HepG2 (cell line): Measurements from ENCODE around the gene CENATAC. TPM values are rescaled to one million over a fixed set of nuclear protein-coding genes. Genes with fewer than 3 reads are reported as not detected.

Experiments used
- ATAC-seq: fragments of 200-7000 bp; cut with Tn5 transposase; 3 replicates; pipeline ENCODE4 v1.9.1; 2020; ENCODE audit warnings: mild to moderate bottlenecking, moderate library complexity
- BruUV-seq: library from RNA; stranded (reverse); fragments of 400-500 nt; replicated peaks from 2 replicates; lab custom pipeline; 2021; lab: Mats Ljungman, UMichigan
- CTCF ChIA-PET: fragments of 300-600 bp; formaldehyde crosslinking; extraction: SDS; loops from one replicate; lab custom pipeline; 2021; ENCODE audit warnings: low total read pairs, inconsistent platforms, low intra/inter-chr PET ratio; lab: Yijun Ruan, JAX
- POLR2A ChIA-PET: fragments of 350-600 bp; sonication (Branson Sonifier 250); formaldehyde crosslinking; loops from one replicate; lab custom pipeline; 2020; ENCODE audit warnings: antibody characterized with exemption, inconsistent platforms; lab: Yijun Ruan, JAX
- DNase-seq: peaks from one replicate; pipeline ENCODE4 v3.0.0-alpha.2; 2015; ENCODE audit warnings: low spot score
- FAIRE-seq: peaks from 3 replicates; lab custom pipeline; 2011; peaks lifted over from hg19 to GRCh38; lab: Jason Lieb, UNC
- H2AFZ ChIP-seq: one replicate; pipeline ENCODE4 v1.6.1; 2011; ENCODE audit warnings: low read length, inconsistent platforms
- H3K27ac ChIP-seq: fragments of 300-600 bp; 3 replicates; pipeline ENCODE4 v1.8.0; 2011; ENCODE audit warnings: mixed run types, mild to moderate bottlenecking, mixed read lengths, low read length, inconsistent platforms; ENCODE audit not compliant: insufficient read depth; ENCODE audit errors: extremely low read length
- H3K27me3 ChIP-seq, 2 experiments: fragments of 200-600 bp in 1 of 2; 2 replicates in 1 of 2; 3 replicates in 1 of 2; pipeline versions ENCODE4 v1.6.0 to v1.8.0; 2011; ENCODE audit warnings: low read length in 2 of 2, mild to moderate bottlenecking in 2 of 2, moderate library complexity in 2 of 2, inconsistent platforms in 1 of 2; ENCODE audit not compliant: insufficient read depth in 2 of 2, control insufficient read depth in 1 of 2
- H3K36me3 ChIP-seq, 2 experiments: fragments of 200-600 bp in 1 of 2; replicated peaks in 1 of 2; 2 replicates in 1 of 2; 3 replicates in 1 of 2; pipeline versions ENCODE4 v1.5.1 to v1.8.0; 2011; ENCODE audit warnings: low read length in 2 of 2, inconsistent platforms in 1 of 2; ENCODE audit not compliant: insufficient read depth in 2 of 2, control insufficient read depth in 1 of 2
- H3K4me1 ChIP-seq: 2 replicates; pipeline ENCODE4 v1.5.1; 2012; ENCODE audit warnings: low read length, inconsistent platforms; ENCODE audit not compliant: insufficient read depth
- H3K4me2 ChIP-seq: 2 replicates; pipeline ENCODE4 v1.6.0; 2011; ENCODE audit warnings: low read depth, low read length, inconsistent platforms
- H3K4me3 ChIP-seq, 3 experiments: fragments of 200-600 bp in 1 of 3; sonication (generic), shearing (Covaris generic) in 1 of 3; replicated peaks in 1 of 3; 2 replicates each; pipeline ENCODE4 v1.5.1; 2011 to 2016; ENCODE audit warnings: low read length in 3 of 3, inconsistent platforms in 2 of 3, low read depth in 2 of 3, mild to moderate bottlenecking in 2 of 3, control low read depth in 1 of 3, mixed read lengths in 1 of 3; ENCODE audit not compliant: insufficient read depth in 1 of 3
- H3K79me2 ChIP-seq: one replicate; pipeline ENCODE4 v1.6.1; 2011; ENCODE audit warnings: low read length, inconsistent platforms; ENCODE audit not compliant: insufficient read depth
- H3K9ac ChIP-seq: 2 replicates; pipeline ENCODE4 v1.6.0; 2011; ENCODE audit warnings: mild to moderate bottlenecking, low read depth, low read length, inconsistent platforms; ENCODE audit not compliant: insufficient read depth
- H3K9me3 ChIP-seq: 2 replicates; pipeline ENCODE4 v1.5.1; 2012; ENCODE audit warnings: mild to moderate bottlenecking, low read length
- H4K20me1 ChIP-seq: 2 replicates; pipeline ENCODE4 v1.6.0; 2011; ENCODE audit warnings: inconsistent platforms, mild to moderate bottlenecking, low read length, moderate library complexity; ENCODE audit not compliant: insufficient read depth
- KLF6 ChIP-seq: IDR thresholded peaks from 2 replicates; pipeline ENCODE4 v1.8.0; 2016; ENCODE audit warnings: missing biosample characterization, missing genetic modification reagents
- NKX3-1 ChIP-seq: sonication (generic); formaldehyde crosslinking; IDR thresholded peaks from 2 replicates; pipeline ENCODE4 v1.5.0; 2020; ENCODE audit warnings: missing genetic modification reagents
- ZNF383 ChIP-seq: sonication (generic); formaldehyde crosslinking; IDR thresholded peaks from 2 replicates; pipeline ENCODE4 v1.4.0; 2020; ENCODE audit warnings: missing genetic modification reagents, mild to moderate bottlenecking, borderline replicate concordance
- ZNF460 ChIP-seq: sonication (generic); formaldehyde crosslinking; IDR thresholded peaks from 2 replicates; pipeline ENCODE4 v1.5.1; 2020; ENCODE audit warnings: missing genetic modification reagents, mild to moderate bottlenecking, borderline replicate concordance
- WGBS: methylation state at CpG from one replicate; pipeline ENCODE4 v1.1.6; 2017; ENCODE audit warnings: low lambda C conversion rate; 5-methylcytosine and 5-hydroxymethylcytosine counted together
- in situ Hi-C: cut with HindIII; loops from 2 replicates; pipeline ENCODE4 v1.10.0; 2017; ENCODE audit warnings: low pct_unique_long_range_greater_than_20kb; ENCODE audit not compliant: extremely low pct_ligation_motif_present
- intact Hi-C: fragments of 100-400 bp; cut with micrococcal nuclease; formaldehyde crosslinking; loops from one replicate; pipeline ENCODE4 v1.10.0; 2022; ENCODE audit not compliant: unreplicated experiment
- polyA plus RNA-seq, 8 experiments: library from polyadenylated mRNA; depleted of rRNA in 3 of 8; stranded (reverse) in 7 of 8; unstranded in 1 of 8; fragments of >200 nt; fragmentation: Illumina TruSeq in 4 of 8; extraction: Trizol in 4 of 8; gene quantifications; 2 replicates each; pipeline versions ENCODE4 v1.2.1 to v1.2.3, GENCODE V29; 2011 to 2016; ENCODE audit warnings: low read depth in 4 of 8, missing spikeins in 1 of 8, mixed read lengths in 1 of 8; ENCODE audit not compliant: insufficient read depth in 1 of 8
- total RNA-seq, 5 experiments: library from RNA; depleted of rRNA; stranded (reverse); fragments of >200 nt; fragmentation: Illumina TruSeq; extraction: Trizol; gene quantifications; 2 replicates each; pipeline ENCODE4 v1.2.3, GENCODE V29; 2016; ENCODE audit warnings: low read depth in 1 of 5
- TF ChIP-seq, protein P1 (sequence below): IDR thresholded peaks from 2 replicates; pipeline ENCODE4 v1.4.0; 2020; ENCODE audit warnings: mild to moderate bottlenecking, missing genetic modification reagents

CENATAC gene
- total and polyA plus RNA-seq, 2 of the 13 experiments (the other 11 are each of a cell fraction or from before 2014, with no cell fraction given) = 21.7 to 25.0 TPM

DNA sequence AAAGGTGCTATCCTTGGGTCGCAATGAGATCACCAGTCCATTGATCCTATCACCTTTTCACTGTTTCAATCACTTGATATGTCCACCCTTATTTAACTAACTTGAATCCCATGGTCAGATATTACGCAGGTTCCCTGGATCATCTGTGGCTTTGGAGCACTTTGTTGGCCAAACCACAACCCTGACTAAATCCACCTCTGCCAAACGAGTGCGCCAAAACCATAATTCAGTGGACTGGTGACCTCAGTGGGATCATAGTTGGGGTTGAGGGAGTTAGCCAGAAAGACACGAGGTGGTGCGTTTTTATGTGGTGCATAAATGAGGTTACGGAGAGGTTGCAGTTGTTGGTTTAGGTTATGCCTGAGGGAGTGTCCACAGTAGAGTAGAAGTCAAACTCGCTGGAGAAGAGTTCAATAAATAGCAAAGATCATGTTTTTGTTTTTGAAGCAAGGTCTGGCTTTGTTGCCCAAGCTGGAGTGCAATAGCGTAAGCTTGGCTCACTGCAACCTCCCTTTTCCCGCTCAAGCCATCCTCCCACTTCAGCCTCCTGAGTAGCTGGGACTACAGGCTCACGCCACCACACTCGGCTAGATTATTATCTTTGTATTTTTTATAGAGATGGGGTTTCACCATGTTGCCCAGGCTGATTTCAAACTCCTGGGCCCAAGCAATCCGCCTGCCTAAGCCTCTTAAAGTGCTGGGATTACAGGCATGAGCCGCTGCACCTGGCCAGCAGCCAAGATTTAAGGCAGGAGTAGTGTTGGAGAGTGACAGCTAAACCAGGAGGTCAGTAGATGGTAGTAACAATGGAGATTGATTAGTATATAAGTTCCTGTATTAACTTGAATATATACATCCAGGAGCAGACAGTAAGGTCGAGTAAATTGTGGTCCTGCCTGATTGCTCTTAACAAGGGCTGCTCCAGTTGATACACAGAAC lies 21.9 kb upstream of the CENATAC start:
- POLR2A ChIA-PET = no interaction called here
- CTCF ChIA-PET = no interaction called here
- H3K4me2 ChIP-seq = no peak overlapping the region
- H3K27ac ChIP-seq = no peak overlapping the region
- no peak overlapping the region for H3K9ac ChIP-seq
- H3K4me1 ChIP-seq = no peaks in the 10 kb centered on the region
- no peak overlapping the region for H2AFZ ChIP-seq
- no TSS peak for BruUV-seq
- FAIRE-seq (no peak), DNase-seq (no peak), ATAC-seq (no peak)
- H3K9me3 ChIP-seq = no peaks in the 10 kb centered on the region
- no peaks in the 10 kb centered on the region for H4K20me1 ChIP-seq
- intact Hi-C loops = no loop called here
- no peak overlapping the region for H3K4me3 ChIP-seq
- H3K27me3 ChIP-seq = peaks cover 0 to 20% of the 10 kb centered on the region in 2 experiments; a peak in 2 of 5 replicates
- no peaks in the 10 kb centered on the region for H3K36me3 ChIP-seq
- 44% methylated on average over 15 of the region's 15 CpGs for WGBS
- TF ChIP-seq NKX3-1 (CRISPR knock-in tag) (no peak), ZNF383 (CRISPR knock-in tag) (no peak), ZNF460 (CRISPR knock-in tag) (peak; percentile 80)
- in situ Hi-C loops = no loop called here
- no peaks in the 10 kb centered on the region for H3K79me2 ChIP-seq

DNA sequence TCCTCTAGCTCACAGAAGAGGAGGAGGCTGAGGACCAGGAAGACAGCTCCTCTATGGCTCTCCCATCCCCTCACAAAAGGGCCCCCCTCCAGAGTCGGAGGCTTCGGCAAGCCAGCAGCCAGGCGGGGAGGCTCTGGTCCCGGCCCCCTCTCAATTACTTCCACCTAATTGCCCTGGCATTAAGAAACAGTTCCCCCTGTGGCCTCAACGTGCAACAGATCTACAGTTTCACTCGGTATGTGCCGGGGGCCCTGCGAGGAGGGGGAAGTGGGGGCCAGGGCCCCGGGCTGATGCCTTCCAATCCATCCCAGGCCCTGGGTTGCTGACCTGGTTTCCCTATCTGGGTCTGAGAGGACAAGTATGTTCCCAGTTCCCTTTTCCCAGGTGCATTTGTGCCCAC lies 18.5 kb upstream of the CENATAC start:
- FAIRE-seq = no peak
- Histone ChIP-seq H3K4me2 (no peak overlapping the region), H3K36me3 (no peaks in the 10 kb centered on the region), H3K4me3 (no peak overlapping the region), H3K79me2 (no peaks in the 10 kb centered on the region), H4K20me1 (no peaks in the 10 kb centered on the region), H3K9ac (no peak overlapping the region), H3K9me3 (no peaks in the 10 kb centered on the region), H3K27ac (no peak overlapping the region), H3K4me1 (no peaks in the 10 kb centered on the region), H3K27me3 (peaks cover 0 to 20% of the 10 kb centered on the region in 2 experiments; a peak in 2 of 5 replicates), H2AFZ (no peak overlapping the region)
- DNase-seq = no peak
- WGBS = 26% methylated on average over 7 of the region's 9 CpGs
- peak; percentile 66 for ATAC-seq
- BruUV-seq = no TSS peak
- in situ Hi-C loops = no loop called here
- intact Hi-C loops = no loop called here
- no peak for TF ChIP-seq KLF6 (CRISPR knock-in tag)
- TF ChIP-seq, protein P1, sequence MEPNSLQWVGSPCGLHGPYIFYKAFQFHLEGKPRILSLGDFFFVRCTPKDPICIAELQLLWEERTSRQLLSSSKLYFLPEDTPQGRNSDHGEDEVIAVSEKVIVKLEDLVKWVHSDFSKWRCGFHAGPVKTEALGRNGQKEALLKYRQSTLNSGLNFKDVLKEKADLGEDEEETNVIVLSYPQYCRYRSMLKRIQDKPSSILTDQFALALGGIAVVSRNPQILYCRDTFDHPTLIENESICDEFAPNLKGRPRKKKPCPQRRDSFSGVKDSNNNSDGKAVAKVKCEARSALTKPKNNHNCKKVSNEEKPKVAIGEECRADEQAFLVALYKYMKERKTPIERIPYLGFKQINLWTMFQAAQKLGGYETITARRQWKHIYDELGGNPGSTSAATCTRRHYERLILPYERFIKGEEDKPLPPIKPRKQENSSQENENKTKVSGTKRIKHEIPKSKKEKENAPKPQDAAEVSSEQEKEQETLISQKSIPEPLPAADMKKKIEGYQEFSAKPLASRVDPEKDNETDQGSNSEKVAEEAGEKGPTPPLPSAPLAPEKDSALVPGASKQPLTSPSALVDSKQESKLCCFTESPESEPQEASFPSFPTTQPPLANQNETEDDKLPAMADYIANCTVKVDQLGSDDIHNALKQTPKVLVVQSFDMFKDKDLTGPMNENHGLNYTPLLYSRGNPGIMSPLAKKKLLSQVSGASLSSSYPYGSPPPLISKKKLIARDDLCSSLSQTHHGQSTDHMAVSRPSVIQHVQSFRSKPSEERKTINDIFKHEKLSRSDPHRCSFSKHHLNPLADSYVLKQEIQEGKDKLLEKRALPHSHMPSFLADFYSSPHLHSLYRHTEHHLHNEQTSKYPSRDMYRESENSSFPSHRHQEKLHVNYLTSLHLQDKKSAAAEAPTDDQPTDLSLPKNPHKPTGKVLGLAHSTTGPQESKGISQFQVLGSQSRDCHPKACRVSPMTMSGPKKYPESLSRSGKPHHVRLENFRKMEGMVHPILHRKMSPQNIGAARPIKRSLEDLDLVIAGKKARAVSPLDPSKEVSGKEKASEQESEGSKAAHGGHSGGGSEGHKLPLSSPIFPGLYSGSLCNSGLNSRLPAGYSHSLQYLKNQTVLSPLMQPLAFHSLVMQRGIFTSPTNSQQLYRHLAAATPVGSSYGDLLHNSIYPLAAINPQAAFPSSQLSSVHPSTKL = no peak
- CTCF ChIA-PET = no interaction called here
- POLR2A ChIA-PET = no interaction called here
